AG10803 (cell line): ENCODE measurements around the gene SFTPD.

Experiments
- DNase-seq: peaks from one replicate; pipeline ENCODE4 v3.0.0; 2010; ENCODE audit warnings: low read depth
- H3K4me3 ChIP-seq: 2 replicates; pipeline ENCODE4 v1.5.1; 2011; ENCODE audit warnings: mild to moderate bottlenecking, low read length, control low read depth
- TF ChIP-seq, protein P1 (sequence below): conservative IDR thresholded peaks from 2 replicates; pipeline ENCODE4 v1.5.1; 2011; ENCODE audit warnings: mild to moderate bottlenecking, low read length, control low read depth, inconsistent platforms

SFTPD gene

DNA sequence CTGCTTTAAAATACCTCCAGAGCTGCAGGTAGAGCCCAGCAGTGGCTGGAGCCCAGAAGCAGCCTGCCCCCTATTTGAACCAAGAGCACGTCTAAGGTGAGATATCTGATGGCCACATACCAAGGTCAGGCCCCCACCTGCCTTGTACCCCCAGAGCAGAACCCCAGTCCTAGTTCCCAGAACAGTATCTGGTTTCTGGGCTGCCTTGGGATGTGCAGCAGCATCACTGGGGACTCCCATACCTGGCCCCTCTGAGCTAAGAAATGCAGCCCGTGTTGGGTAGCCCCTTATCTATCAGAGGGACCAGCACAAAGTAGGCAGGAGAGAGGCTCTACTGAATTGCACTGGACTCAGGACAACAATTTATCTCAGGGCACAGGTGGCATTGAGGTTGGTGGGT lies 8.9 kb downstream of the SFTPD start:
- H3K4me3 ChIP-seq: no peak overlapping the region
- DNase-seq: no peak
- TF ChIP-seq, protein P1, sequence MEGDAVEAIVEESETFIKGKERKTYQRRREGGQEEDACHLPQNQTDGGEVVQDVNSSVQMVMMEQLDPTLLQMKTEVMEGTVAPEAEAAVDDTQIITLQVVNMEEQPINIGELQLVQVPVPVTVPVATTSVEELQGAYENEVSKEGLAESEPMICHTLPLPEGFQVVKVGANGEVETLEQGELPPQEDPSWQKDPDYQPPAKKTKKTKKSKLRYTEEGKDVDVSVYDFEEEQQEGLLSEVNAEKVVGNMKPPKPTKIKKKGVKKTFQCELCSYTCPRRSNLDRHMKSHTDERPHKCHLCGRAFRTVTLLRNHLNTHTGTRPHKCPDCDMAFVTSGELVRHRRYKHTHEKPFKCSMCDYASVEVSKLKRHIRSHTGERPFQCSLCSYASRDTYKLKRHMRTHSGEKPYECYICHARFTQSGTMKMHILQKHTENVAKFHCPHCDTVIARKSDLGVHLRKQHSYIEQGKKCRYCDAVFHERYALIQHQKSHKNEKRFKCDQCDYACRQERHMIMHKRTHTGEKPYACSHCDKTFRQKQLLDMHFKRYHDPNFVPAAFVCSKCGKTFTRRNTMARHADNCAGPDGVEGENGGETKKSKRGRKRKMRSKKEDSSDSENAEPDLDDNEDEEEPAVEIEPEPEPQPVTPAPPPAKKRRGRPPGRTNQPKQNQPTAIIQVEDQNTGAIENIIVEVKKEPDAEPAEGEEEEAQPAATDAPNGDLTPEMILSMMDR: no peak

DNA sequence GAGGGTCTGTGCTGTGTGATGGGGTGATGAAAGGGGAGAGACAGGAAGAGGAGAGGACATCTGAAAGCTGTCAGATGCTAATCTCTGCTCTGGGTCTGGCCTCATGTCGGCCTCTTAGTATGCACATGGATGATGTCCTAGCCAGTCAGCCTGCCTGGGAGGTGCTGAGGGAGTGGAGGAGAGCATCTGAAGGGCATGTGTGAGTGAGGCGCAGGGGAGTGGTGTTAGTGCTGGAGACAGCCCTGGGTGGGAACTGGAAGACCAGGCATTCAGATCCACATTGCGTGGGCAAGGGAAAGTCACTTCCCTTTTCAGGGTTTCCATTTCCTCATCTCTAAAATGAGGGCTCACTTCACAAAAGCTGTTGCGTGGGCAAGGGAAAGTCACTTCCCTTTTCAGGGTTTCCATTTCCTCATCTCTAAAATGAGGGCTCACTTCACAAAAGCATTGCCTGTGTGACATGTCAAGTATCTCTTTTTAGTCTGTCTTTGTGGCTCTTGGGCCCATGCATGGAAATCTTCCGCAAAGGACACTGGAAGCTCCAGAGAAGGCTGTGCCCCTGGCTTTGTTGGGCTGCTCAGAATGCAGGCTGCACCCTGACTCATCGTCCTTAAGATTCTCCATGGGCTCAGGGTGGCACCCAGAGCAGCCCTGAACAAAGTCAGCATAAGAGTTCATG lies 10.0 kb downstream of the SFTPD start:
- TF ChIP-seq, protein P1: no peak
- DNase-seq: no peak
- H3K4me3 ChIP-seq: no peak overlapping the region

DNA sequence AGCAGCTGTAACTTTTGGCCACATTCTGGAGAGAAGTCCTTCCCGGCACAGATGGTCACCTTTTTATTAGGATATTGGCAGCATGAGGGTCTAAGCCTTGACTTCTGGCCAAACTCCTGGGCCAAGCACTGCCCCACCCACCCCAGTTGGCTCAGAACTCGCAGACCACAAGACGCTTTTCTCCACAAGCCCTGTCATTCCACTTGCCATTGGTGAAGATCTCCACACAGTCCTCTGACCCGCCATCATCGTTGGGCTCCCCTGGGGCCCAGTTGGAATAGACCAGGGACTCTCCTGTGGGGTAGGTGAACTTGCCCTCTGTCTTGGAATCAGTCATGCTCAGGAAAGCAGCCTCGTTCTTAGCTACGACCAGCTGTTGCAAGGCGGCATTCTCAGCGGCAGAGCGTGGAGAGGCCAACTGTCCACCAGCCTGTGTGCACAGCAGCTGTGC lies 11.2 kb downstream of the SFTPD start:
- no peak overlapping the region for H3K4me3 ChIP-seq
- no peak for DNase-seq
- TF ChIP-seq, protein P1: no peak

DNA sequence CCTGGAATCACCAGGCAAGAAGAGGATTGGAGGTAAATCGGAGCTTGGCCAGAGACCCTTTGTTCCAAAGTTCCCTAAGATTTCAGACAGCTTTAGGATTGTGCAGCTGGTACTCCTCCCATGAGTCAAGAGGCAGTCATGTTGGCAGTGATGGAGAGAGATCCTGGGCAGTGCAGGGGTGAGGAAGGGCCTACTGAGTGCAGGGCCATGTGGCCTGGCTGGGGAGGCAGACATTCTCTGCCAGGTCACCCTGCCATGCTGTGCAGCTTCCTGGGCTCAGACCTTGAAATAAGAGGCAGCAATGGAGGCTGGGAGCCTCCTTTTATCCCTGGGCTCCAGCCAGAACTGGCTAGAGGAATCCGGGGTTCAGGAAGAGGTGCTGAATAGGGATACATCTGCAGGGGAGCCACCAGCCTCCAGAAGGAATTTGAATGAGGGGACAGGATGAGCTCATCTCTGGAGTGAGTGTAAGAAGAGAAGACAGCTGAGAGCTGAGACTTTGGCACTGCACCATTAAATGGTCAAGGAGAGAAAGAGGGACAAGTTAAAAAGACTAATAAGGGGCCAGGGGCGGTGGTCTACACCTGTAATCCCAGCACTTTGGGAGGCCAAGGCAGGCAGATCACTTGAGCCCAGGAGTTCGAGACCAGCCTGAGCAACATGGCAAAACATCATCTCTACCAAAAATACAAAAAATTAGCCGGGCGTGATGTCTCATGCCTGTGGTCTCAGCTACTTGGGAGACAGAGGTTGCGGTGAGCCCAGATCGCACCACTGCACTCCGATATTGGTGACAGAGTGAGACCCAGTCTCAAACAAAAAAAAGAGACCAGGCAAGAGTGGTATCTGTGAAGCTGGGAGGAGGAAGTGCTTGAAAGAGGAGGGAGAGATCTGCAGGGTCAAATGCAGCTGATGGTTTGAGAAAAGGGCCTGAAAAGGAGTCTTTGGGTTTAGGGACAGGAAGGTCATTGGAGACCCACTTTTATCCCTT lies 12.0 kb downstream of the SFTPD start:
- H3K4me3 ChIP-seq: no peak overlapping the region
- TF ChIP-seq, protein P1: no peak
- no peak for DNase-seq

DNA sequence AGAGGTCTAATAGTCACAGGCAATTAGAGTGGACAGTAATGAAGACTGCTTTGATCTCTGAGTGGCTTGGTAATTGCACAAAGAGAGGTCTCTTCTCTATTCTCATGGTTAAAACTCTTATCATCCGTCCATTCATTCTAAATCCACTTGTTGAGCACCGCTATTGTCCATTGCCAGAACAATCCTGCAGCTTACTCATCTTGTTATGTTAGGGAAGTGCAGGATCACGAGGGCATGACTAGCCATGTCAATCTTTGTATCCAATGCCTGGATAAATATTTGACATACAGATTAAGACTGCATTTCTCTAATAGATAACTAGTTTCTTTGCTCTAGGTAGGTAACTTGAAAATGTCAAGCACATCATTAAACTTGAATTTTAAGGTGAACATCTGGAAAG lies 14.9 kb downstream of the SFTPD start:
- H3K4me3 ChIP-seq: no peak overlapping the region
- TF ChIP-seq, protein P1: no peak
- no peak for DNase-seq

DNA sequence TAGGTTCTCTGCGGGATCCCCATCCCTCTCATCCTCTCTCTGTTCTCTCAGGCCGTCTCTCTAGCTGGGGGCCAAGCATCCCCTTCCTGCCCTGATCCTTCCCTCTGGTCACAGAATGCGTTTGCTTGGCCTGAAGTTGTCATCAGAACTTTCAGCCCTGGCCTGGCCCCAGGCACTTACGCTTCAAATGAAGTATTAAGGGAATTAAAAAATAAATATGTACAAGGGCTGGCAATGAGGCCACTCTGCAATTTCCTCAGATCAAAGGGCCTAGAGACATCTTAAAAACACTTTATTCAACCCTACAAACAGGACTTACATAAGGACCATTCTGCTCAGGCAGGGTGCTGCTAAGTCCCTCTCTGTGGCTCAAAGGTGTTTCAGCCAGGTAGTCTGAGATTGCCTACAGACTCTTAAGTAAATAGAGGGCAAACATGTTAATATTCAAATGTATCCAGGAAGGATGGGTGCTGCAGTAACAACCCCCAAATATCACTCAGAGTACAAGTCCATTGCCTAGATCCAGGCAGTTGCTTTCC lies 16.0 kb downstream of the SFTPD start:
- H3K4me3 ChIP-seq: no peak overlapping the region
- TF ChIP-seq, protein P1: no peak
- DNase-seq: no peak

DNA sequence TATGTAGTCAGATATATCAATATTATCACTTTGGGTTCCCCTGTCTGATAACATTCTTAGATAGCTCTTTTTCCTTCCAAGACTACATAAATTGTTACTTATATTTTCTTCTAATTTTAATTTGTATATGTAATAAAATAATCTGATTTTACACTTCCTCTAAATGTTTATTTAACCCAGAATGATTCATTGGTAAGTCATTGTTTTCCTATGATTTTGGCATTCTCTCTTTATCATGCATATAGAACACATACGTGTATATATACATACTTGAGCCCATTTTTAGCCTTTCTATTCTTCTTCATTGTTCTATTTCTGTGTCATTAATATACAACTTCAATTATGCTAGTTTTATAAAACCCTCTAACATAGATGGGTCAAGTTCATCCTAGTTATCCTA lies 16.6 kb downstream of the SFTPD start:
- TF ChIP-seq, protein P1: no peak
- no peak for DNase-seq
- H3K4me3 ChIP-seq: no peak overlapping the region
